ENCODE results near the gene THPO.

The THPO gene

DNA sequence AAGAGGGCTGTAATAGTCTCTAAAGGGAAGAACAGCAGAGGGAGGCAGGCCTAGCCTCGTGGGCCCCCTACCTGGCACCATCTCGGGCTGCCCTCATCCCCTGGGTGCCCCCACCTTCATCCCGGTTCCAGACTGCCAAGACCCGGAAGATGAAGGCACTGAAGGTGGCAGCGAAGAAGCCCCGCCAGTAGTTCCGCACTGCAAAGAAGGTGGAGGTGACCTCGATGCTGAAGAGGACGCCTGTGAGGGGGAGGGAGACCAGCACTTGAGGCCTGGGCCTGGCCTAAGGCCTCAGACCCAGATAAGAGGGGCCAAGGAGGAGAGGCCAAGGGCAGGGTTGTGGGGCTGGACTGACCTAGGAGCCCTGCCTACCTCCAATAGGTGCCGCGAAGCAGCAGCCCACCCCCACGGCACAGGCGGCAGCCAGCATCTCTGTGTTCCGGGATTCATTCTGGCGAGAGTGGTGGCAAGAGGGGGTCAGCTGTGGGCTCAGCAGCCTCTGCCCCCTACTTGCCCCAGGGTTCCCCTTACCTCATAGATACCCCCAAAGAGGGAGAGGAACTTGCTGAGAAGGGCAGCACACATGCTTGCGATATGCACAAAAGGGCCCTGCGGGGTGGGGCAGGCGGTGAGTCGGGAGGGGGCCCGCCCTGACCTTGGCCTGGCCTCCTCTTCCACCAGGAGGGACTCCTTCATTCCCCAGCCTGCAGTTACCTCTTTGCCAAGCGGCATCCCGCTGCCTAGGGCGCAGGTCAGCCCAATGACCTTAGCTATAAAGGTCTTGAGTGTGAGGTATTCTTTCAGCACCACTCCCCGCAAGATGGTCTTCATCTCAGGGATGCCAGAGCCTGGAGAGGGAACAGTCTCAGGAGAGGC lies 20.5 kb downstream of the THPO start:
- H3K36me3 ChIP-seq (ENCODE audit: insufficient read depth, low read length) = peaks cover 52% of the 10 kb centered on the region
- H3K4me1 ChIP-seq (ENCODE audit: insufficient read depth, low read length) = peaks cover 19% of the 10 kb centered on the region
- H3K4me3 ChIP-seq (ENCODE audit: low read length) = no peak overlapping the region
- no peak overlapping the region for H2AFZ ChIP-seq (ENCODE audit: low read depth, low read length)
- no peaks in the 10 kb centered on the region for H3K27me3 ChIP-seq (ENCODE audit: insufficient read depth, low read length)
- H3K9me3 ChIP-seq (ENCODE audit: low read length) = no peaks in the 10 kb centered on the region

DNA sequence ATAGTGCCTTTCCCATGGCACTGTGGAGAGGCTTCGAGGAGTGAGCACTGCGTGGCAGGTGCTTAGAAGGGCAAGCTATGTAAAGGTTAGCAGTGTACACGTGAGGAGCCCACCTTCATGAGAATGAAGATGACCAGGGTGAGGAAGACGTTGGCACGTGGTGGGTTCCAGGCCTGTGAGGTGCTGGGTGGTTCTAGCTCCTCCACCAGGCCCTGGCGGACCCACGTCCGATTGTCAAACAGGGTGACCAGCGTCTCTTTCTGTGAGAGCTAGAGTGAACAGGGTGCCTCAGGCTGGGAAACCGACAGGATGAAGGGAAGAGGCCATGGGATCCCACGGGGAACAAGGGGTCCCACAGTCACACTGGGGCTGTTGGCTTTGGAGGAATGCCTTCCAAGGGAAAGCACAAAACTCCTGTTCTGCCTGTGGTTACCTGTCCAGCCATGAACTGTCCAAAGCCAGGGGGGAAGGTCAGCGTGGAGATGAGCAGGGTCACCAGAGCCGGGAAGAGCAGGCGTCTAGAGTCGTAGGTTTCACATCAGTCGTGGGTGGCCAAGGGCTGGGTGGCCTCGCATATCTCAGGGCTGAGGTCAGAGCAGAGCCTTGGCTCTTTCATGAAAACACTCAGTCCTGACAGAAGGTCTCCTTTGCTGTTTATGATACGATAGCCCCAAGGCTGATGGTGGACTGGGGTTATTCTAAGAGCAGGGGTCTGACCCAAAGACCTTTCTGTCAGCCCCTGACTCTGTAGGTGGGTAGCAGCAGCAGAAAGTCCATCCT lies 22.6 kb downstream of the THPO start:
- H2AFZ ChIP-seq (ENCODE audit: low read depth, low read length) = no peak overlapping the region
- no peak overlapping the region for H3K4me3 ChIP-seq (ENCODE audit: low read length)
- H3K9me3 ChIP-seq (ENCODE audit: low read length) = no peaks in the 10 kb centered on the region
- H3K36me3 ChIP-seq (ENCODE audit: insufficient read depth, low read length) = peaks cover 71% of the 10 kb centered on the region
- H3K27me3 ChIP-seq (ENCODE audit: insufficient read depth, low read length) = no peaks in the 10 kb centered on the region
- peaks cover 13% of the 10 kb centered on the region for H3K4me1 ChIP-seq (ENCODE audit: insufficient read depth, low read length)

DNA sequence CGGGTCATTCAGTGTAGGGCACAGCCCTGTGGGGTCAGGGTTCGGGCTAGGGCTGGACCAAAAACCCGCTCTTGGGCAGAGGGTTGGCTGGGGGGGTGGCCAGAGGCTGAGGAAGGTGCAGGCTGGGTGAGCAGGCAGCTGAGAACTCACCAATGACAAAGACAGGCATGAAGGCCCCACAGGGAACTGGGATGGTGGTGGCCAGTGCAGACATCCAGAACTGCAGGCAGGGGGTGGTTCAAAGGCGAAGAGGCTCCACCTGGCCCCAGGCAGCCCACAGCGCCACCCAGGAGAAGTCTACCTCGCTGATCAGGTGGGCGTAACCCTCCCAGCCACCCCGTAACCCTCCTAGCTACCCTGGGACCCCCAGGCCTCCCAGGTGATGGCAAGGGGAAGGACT lies 23.3 kb downstream of the THPO start:
- Histone ChIP-seq H2AFZ (ENCODE audit: low read depth, low read length) (no peak overlapping the region), H3K27me3 (ENCODE audit: insufficient read depth, low read length) (no peaks in the 10 kb centered on the region), H3K4me3 (ENCODE audit: low read length) (no peak overlapping the region), H3K4me1 (ENCODE audit: insufficient read depth, low read length) (peaks cover 6% of the 10 kb centered on the region), H3K36me3 (ENCODE audit: insufficient read depth, low read length) (peaks cover 72% of the 10 kb centered on the region), H3K9me3 (ENCODE audit: low read length) (no peaks in the 10 kb centered on the region)

DNA sequence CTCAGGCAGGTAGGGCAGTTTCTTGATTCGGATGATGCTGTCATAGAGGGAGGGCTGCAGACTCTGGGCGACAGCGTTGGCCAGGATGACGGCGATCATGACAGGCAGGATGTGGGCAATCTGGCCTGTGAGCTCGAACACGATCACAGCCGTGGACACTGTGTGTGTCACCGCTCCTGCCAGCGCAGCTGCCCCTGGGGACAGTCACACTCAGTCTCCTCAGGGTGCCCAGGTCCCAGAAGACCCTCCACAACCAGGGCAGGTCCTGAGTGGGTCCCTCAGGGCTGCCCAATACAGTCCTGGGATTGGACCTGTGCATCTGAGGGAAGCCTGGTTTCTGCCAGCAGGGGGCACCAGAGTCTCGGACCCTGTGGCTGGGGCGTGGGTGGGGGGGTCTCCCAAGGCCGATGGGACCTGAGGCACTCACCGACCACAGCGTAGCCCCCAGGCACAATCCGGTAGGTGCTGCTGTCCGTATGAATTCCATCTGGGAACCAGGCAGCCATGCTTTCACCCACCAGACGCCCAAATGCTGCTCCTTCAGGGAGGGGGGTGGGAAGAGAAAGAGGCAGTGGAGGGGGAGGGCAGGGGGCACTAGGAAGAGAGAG lies 23.8 kb downstream of the THPO start:
- Histone ChIP-seq H3K27me3 (ENCODE audit: insufficient read depth, low read length) (no peaks in the 10 kb centered on the region), H3K4me3 (ENCODE audit: low read length) (no peak overlapping the region), H2AFZ (ENCODE audit: low read depth, low read length) (no peak overlapping the region), H3K4me1 (ENCODE audit: insufficient read depth, low read length) (peaks cover 3% of the 10 kb centered on the region), H3K9me3 (ENCODE audit: low read length) (no peaks in the 10 kb centered on the region), H3K36me3 (ENCODE audit: insufficient read depth, low read length) (peaks cover 75% of the 10 kb centered on the region)

- Histone ChIP-seq H3K36me3 (ENCODE audit: insufficient read depth, low read length) (peaks cover 73% of the 10 kb centered on the region), H3K9me3 (ENCODE audit: low read length) (no peaks in the 10 kb centered on the region)
These were observed 24.5 kb downstream of the THPO start for GRCh38 chr3:184353546-184353941.

GRCh38 chr3:184352897-184353545 lies 25.0 kb downstream of the THPO start:
- Histone ChIP-seq H3K36me3 (ENCODE audit: insufficient read depth, low read length) (peaks cover 68% of the 10 kb centered on the region), H3K27me3 (ENCODE audit: insufficient read depth, low read length) (no peaks in the 10 kb centered on the region), H3K9me3 (ENCODE audit: low read length) (no peaks in the 10 kb centered on the region), H3K4me3 (ENCODE audit: low read length) (no peak overlapping the region), H3K4me1 (ENCODE audit: insufficient read depth, low read length) (no peaks in the 10 kb centered on the region), H2AFZ (ENCODE audit: low read depth, low read length) (no peak overlapping the region)

More at GRCh38 chr3:184353546-184353941, 24.5 kb downstream of the THPO start:
- Histone ChIP-seq H2AFZ (ENCODE audit: low read depth, low read length) (no peak overlapping the region), H3K4me1 (ENCODE audit: insufficient read depth, low read length) (no peaks in the 10 kb centered on the region), H3K27me3 (ENCODE audit: insufficient read depth, low read length) (no peaks in the 10 kb centered on the region), H3K4me3 (ENCODE audit: low read length) (no peak overlapping the region)

GRCh38 chr3:184352149-184352785 lies 25.7 kb downstream of the THPO start:
- Histone ChIP-seq H3K36me3 (ENCODE audit: insufficient read depth, low read length) (peaks cover 66% of the 10 kb centered on the region), H3K27me3 (ENCODE audit: insufficient read depth, low read length) (no peaks in the 10 kb centered on the region), H2AFZ (ENCODE audit: low read depth, low read length) (no peak overlapping the region)

GRCh38 chr3:184351511-184352148 lies 26.4 kb downstream of the THPO start:
- Histone ChIP-seq H3K27me3 (ENCODE audit: insufficient read depth, low read length) (no peaks in the 10 kb centered on the region), H2AFZ (ENCODE audit: low read depth, low read length) (no peak overlapping the region)

More at GRCh38 chr3:184352149-184352785, 25.7 kb downstream of the THPO start:
- no peak overlapping the region for H3K4me3 ChIP-seq (ENCODE audit: low read length)
- no peaks in the 10 kb centered on the region for H3K9me3 ChIP-seq (ENCODE audit: low read length)
- no peaks in the 10 kb centered on the region for H3K4me1 ChIP-seq (ENCODE audit: insufficient read depth, low read length)

DNA sequence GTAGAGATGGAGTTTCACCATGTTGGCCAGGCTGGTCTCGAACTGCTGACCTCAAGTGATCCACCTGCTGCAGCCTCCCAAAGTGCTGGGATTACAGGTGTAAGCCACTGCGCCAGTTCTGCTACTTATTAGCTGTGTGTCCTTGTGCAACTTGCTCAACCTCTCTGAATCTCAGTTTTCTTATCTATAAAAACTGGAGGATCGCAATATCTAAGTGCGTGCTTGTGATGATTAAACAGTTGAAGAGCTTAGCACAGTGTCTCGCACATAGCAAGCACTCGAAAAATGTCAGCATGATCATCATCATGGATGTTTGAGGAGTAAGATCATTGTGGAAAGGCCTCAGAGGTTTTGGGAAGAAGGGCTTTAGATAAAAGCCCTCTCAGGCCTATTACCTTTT lies 27.4 kb downstream of the THPO start:
- H3K9me3 ChIP-seq (ENCODE audit: low read length) = no peaks in the 10 kb centered on the region
- H3K4me3 ChIP-seq (ENCODE audit: low read length) = no peak overlapping the region
- no peak overlapping the region for H2AFZ ChIP-seq (ENCODE audit: low read depth, low read length)
- H3K36me3 ChIP-seq (ENCODE audit: insufficient read depth, low read length) = peaks cover 63% of the 10 kb centered on the region
- H3K27me3 ChIP-seq (ENCODE audit: insufficient read depth, low read length) = no peaks in the 10 kb centered on the region
- H3K4me1 ChIP-seq (ENCODE audit: insufficient read depth, low read length) = peaks cover 4% of the 10 kb centered on the region

More at GRCh38 chr3:184351511-184352148, 26.4 kb downstream of the THPO start:
- H3K4me3 ChIP-seq (ENCODE audit: low read length) = no peak overlapping the region
- no peaks in the 10 kb centered on the region for H3K9me3 ChIP-seq (ENCODE audit: low read length)
- H3K36me3 ChIP-seq (ENCODE audit: insufficient read depth, low read length) = peaks cover 64% of the 10 kb centered on the region
- no peaks in the 10 kb centered on the region for H3K4me1 ChIP-seq (ENCODE audit: insufficient read depth, low read length)

GRCh38 chr3:184349563-184350470 lies 28.2 kb downstream of the THPO start:
- Histone ChIP-seq H2AFZ (ENCODE audit: low read depth, low read length) (no peak overlapping the region), H3K36me3 (ENCODE audit: insufficient read depth, low read length) (peaks cover 56% of the 10 kb centered on the region), H3K4me1 (ENCODE audit: insufficient read depth, low read length) (peaks cover 10% of the 10 kb centered on the region), H3K9me3 (ENCODE audit: low read length) (no peaks in the 10 kb centered on the region), H3K27me3 (ENCODE audit: insufficient read depth, low read length) (no peaks in the 10 kb centered on the region), H3K4me3 (ENCODE audit: low read length) (no peak overlapping the region)

GRCh38 chr3:184348057-184348382 lies 30.0 kb downstream of the THPO start:
- no peaks in the 10 kb centered on the region for H3K9me3 ChIP-seq (ENCODE audit: low read length)
- no peak overlapping the region for H2AFZ ChIP-seq (ENCODE audit: low read depth, low read length)

More at GRCh38 chr3:184348057-184348382, 30.0 kb downstream of the THPO start:
- H3K4me1 ChIP-seq (ENCODE audit: insufficient read depth, low read length) = peaks cover 13% of the 10 kb centered on the region
- no peaks in the 10 kb centered on the region for H3K27me3 ChIP-seq (ENCODE audit: insufficient read depth, low read length)
- no peak overlapping the region for H3K4me3 ChIP-seq (ENCODE audit: low read length)
- H3K36me3 ChIP-seq (ENCODE audit: insufficient read depth, low read length) = peaks cover 50% of the 10 kb centered on the region
